Measurements from ENCODE around the gene SFT2D3.

SFT2D3 gene

DNA sequence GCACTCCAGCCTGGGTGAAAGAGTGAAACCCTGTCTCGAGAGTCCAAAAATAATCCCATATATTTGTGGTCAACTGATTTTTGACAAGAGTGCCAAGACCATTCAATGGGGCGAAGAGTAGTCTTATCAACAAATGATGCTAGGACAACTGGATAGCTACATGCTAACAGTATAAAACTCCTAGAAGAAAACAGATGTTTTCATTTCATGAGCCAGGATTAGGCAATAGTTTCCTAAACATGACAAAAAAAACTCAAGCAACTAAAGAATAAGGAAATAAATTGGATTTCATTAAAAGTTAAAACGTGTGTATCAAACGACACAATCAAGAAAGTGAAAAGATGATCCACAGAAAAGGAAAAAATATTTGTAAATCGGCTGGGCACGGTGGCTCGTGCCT is 32.2 kb upstream of the SFT2D3 start:
- H3K4me3 ChIP-seq (ENCODE audit: low read depth in 1 of 2, low read length in 2 of 2), result no peak overlapping the region
- H3K4me1 ChIP-seq (ENCODE audit: control insufficient read depth in 1 of 2, insufficient read depth in 2 of 2, low read length in 2 of 2), result peaks cover 15 to 38% of the 10 kb centered on the region in 2 donors

GRCh38 chr2:127670055-127670956 is 31.0 kb upstream of the SFT2D3 start:
- Histone ChIP-seq H3K9me3 (ENCODE audit: control insufficient read depth in 1 of 2, low read length in 2 of 2) (no peaks in the 10 kb centered on the region), H3K4me3 (ENCODE audit: low read depth in 1 of 2, low read length in 2 of 2) (peak overlapping the region in 1 of 2 donors; percentile 95), H3K27ac (ENCODE audit: low read length) (no peak overlapping the region), H3K36me3 (ENCODE audit: control insufficient read depth in 1 of 2, insufficient read depth in 2 of 2, low read length in 2 of 2) (no peaks in the 10 kb centered on the region), H3K4me1 (ENCODE audit: control insufficient read depth in 1 of 2, insufficient read depth in 2 of 2, low read length in 2 of 2) (peaks cover 9 to 27% of the 10 kb centered on the region in 2 donors), H3K27me3 (ENCODE audit: low read depth, low read length) (peaks cover 3% of the 10 kb centered on the region)

More for the DNA sequence above, 32.2 kb upstream of the SFT2D3 start:
- Histone ChIP-seq H3K27ac (ENCODE audit: low read length) (no peak overlapping the region), H3K9me3 (ENCODE audit: control insufficient read depth in 1 of 2, low read length in 2 of 2) (no peaks in the 10 kb centered on the region), H3K36me3 (ENCODE audit: control insufficient read depth in 1 of 2, insufficient read depth in 2 of 2, low read length in 2 of 2) (no peaks in the 10 kb centered on the region), H3K27me3 (ENCODE audit: low read depth, low read length) (peaks cover 6% of the 10 kb centered on the region)

- H3K4me1 ChIP-seq (ENCODE audit: control insufficient read depth in 1 of 2, insufficient read depth in 2 of 2, low read length in 2 of 2), result peaks cover 3 to 24% of the 10 kb centered on the region in 2 donors
- peaks cover 7% of the 10 kb centered on the region for H3K27me3 ChIP-seq (ENCODE audit: low read depth, low read length)
- no peaks in the 10 kb centered on the region for H3K36me3 ChIP-seq (ENCODE audit: control insufficient read depth in 1 of 2, insufficient read depth in 2 of 2, low read length in 2 of 2)
- no peak overlapping the region for H3K27ac ChIP-seq (ENCODE audit: low read length)
- peak overlapping the region in 1 of 2 donors; percentile 95 for H3K4me3 ChIP-seq (ENCODE audit: low read depth in 1 of 2, low read length in 2 of 2)
- H3K9me3 ChIP-seq (ENCODE audit: control insufficient read depth in 1 of 2, low read length in 2 of 2), result no peaks in the 10 kb centered on the region
Measured at GRCh38 chr2:127670957-127671290, 30.4 kb upstream of the SFT2D3 start.

DNA sequence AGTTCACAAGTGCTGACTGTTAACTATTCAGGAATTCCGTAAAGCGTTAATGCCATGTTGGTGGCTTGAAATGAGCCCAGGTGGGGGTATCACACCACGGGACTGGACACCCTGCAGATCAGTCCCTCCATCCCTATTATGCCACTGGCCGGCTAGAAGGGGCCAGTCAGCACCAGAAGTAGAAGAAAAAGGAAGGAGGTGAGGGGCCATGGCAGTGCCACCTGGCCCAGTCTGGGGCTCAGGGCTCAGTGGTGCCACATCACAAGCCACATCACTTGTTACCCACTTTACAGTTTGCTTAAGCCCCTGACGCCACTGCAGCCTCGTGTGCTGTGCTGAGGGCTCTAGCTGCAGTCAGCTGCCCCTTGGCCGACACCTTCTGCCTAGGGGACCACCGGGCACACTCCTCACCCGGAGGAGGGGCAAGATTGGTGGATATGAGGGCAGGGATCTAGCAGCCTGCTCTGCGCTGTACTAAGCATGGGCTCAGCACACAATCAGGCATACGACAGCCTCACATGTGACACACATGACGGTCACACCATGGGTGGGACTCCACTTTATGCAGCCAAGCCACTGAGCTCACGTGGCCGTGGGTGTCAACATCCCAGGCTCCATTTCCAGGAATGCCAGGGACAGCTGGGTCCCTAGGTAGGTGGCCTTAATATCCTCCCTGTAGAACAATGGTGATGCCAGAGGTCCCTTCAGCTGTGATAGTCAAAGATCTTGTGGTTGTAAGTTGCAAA is 29.6 kb upstream of the SFT2D3 start:
- H3K27me3 ChIP-seq (ENCODE audit: low read depth, low read length), result peaks cover 9% of the 10 kb centered on the region
- no peaks in the 10 kb centered on the region for H3K9me3 ChIP-seq (ENCODE audit: control insufficient read depth in 1 of 2, low read length in 2 of 2)
- H3K27ac ChIP-seq (ENCODE audit: low read length), result peak overlapping the region; percentile 21
- peaks cover 0 to 27% of the 10 kb centered on the region in 2 donors for H3K4me1 ChIP-seq (ENCODE audit: control insufficient read depth in 1 of 2, insufficient read depth in 2 of 2, low read length in 2 of 2)
- H3K36me3 ChIP-seq (ENCODE audit: control insufficient read depth in 1 of 2, insufficient read depth in 2 of 2, low read length in 2 of 2), result no peaks in the 10 kb centered on the region
- H3K4me3 ChIP-seq (ENCODE audit: low read depth in 1 of 2, low read length in 2 of 2), result peak overlapping the region in 1 of 2 donors; percentile 95

- H3K27ac ChIP-seq (ENCODE audit: low read length), result peak overlapping the region; percentile 65
- no peaks in the 10 kb centered on the region for H3K36me3 ChIP-seq (ENCODE audit: control insufficient read depth in 1 of 2, insufficient read depth in 2 of 2, low read length in 2 of 2)
- H3K4me1 ChIP-seq (ENCODE audit: control insufficient read depth in 1 of 2, insufficient read depth in 2 of 2, low read length in 2 of 2), result peaks cover 0 to 33% of the 10 kb centered on the region in 2 donors
- no peaks in the 10 kb centered on the region for H3K9me3 ChIP-seq (ENCODE audit: control insufficient read depth in 1 of 2, low read length in 2 of 2)
- peak overlapping the region; percentile 70 to 95 for H3K4me3 ChIP-seq (ENCODE audit: low read depth in 1 of 2, low read length in 2 of 2)
- peaks cover 9% of the 10 kb centered on the region for H3K27me3 ChIP-seq (ENCODE audit: low read depth, low read length)
Measured at GRCh38 chr2:127672341-127673224, 28.7 kb upstream of the SFT2D3 start.

- H3K36me3 ChIP-seq (ENCODE audit: control insufficient read depth in 1 of 2, insufficient read depth in 2 of 2, low read length in 2 of 2), result no peaks in the 10 kb centered on the region
- peak overlapping the region; percentile 70 to 95 for H3K4me3 ChIP-seq (ENCODE audit: low read depth in 1 of 2, low read length in 2 of 2)
- H3K27ac ChIP-seq (ENCODE audit: low read length), result peak overlapping the region; percentile 75
- H3K4me1 ChIP-seq (ENCODE audit: control insufficient read depth in 1 of 2, insufficient read depth in 2 of 2, low read length in 2 of 2), result peaks cover 0 to 33% of the 10 kb centered on the region in 2 donors
- peaks cover 9% of the 10 kb centered on the region for H3K27me3 ChIP-seq (ENCODE audit: low read depth, low read length)
- H3K9me3 ChIP-seq (ENCODE audit: control insufficient read depth in 1 of 2, low read length in 2 of 2), result no peaks in the 10 kb centered on the region
Measured at GRCh38 chr2:127673291-127674069, 27.8 kb upstream of the SFT2D3 start.

- no peaks in the 10 kb centered on the region for H3K9me3 ChIP-seq (ENCODE audit: control insufficient read depth in 1 of 2, low read length in 2 of 2)
- peak overlapping the region; percentile 75 for H3K27ac ChIP-seq (ENCODE audit: low read length)
- H3K27me3 ChIP-seq (ENCODE audit: low read depth, low read length), result peaks cover 9% of the 10 kb centered on the region
- peak overlapping the region; percentile 70 to 95 for H3K4me3 ChIP-seq (ENCODE audit: low read depth in 1 of 2, low read length in 2 of 2)
- H3K36me3 ChIP-seq (ENCODE audit: control insufficient read depth in 1 of 2, insufficient read depth in 2 of 2, low read length in 2 of 2), result no peaks in the 10 kb centered on the region
- peaks cover 0 to 33% of the 10 kb centered on the region in 2 donors for H3K4me1 ChIP-seq (ENCODE audit: control insufficient read depth in 1 of 2, insufficient read depth in 2 of 2, low read length in 2 of 2)
Measured at GRCh38 chr2:127674241-127675209, 26.8 kb upstream of the SFT2D3 start.

- Histone ChIP-seq H3K4me3 (ENCODE audit: low read depth in 1 of 2, low read length in 2 of 2) (peak within 1 kb of the TSS; percentile 70 to 95), H3K27ac (ENCODE audit: low read length) (peak within 1 kb of the TSS; percentile 75), H3K36me3 (ENCODE audit: control insufficient read depth in 1 of 2, insufficient read depth in 2 of 2, low read length in 2 of 2) (no peaks in the 10 kb centered on the region), H3K9me3 (ENCODE audit: control insufficient read depth in 1 of 2, low read length in 2 of 2) (no peaks in the 10 kb centered on the region), H3K4me1 (ENCODE audit: control insufficient read depth in 1 of 2, insufficient read depth in 2 of 2, low read length in 2 of 2) (peaks cover 0 to 33% of the 10 kb centered on the region in 2 donors), H3K27me3 (ENCODE audit: low read depth, low read length) (peaks cover 9% of the 10 kb centered on the region)
Measured at GRCh38 chr2:127675331-127676261, 25.7 kb upstream of the SFT2D3 start, which contains the start of gene LIMS2. Gene LIMS2 (minus strand): TSS chr2:127675530. CDS start chr2:127675024, 506 bp downstream.

DNA sequence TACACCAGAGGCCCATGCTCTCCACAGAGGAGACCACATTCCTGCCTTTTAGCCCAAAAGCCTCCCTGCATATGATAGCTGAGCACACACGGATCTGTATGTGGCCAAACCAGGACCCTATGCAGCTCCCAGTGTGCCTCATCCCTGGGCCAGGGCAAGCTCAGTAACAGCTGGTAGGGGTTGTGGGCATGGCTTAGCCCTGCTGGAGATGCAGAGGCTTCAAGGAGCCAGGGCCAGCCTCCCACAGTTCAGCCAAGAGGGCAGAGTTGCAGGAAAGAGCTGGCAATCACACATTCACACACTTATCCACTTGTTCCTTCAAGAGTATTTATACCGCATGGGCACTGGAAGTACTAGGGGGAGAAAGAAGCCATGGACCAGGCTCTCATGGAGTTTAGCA is 24.4 kb upstream of the SFT2D3 start:
- Histone ChIP-seq H3K27ac (ENCODE audit: low read length) (no peak overlapping the region), H3K27me3 (ENCODE audit: low read depth, low read length) (peaks cover 9% of the 10 kb centered on the region), H3K36me3 (ENCODE audit: control insufficient read depth in 1 of 2, insufficient read depth in 2 of 2, low read length in 2 of 2) (no peaks in the 10 kb centered on the region), H3K4me3 (ENCODE audit: low read depth in 1 of 2, low read length in 2 of 2) (no peak overlapping the region), H3K4me1 (ENCODE audit: control insufficient read depth in 1 of 2, insufficient read depth in 2 of 2, low read length in 2 of 2) (peaks cover 0 to 37% of the 10 kb centered on the region in 2 donors), H3K9me3 (ENCODE audit: control insufficient read depth in 1 of 2, low read length in 2 of 2) (no peaks in the 10 kb centered on the region)
